Cardiac muscle cell (in vitro differentiated cells and primary cell): ENCODE results near the gene SNORC. TPM values are rescaled to one million over a fixed set of nuclear protein-coding genes. Genes with fewer than 3 reads are reported as not detected.
A peak's percentile ranks its signal among the peaks of the same experiment; 100 is the strongest.

Experiments
- DNase-seq, 2 donors: peaks; one replicate each; pipeline versions ENCODE4 v3.0.0 to v3.0.0-alpha.2; 2010 to 2017; ENCODE audit warnings: low read depth in 1 of 2, low spot score in 1 of 2
- H3K27ac ChIP-seq: fragments of 200-600 bp; sonication (generic); 2 replicates; pipeline ENCODE4 v1.5.1; 2016
- H3K27me3 ChIP-seq: fragments of 200-600 bp; sonication (generic); 2 replicates; pipeline ENCODE4 v1.6.0; 2016; ENCODE audit warnings: control low read depth
- H3K36me3 ChIP-seq: fragments of 200-600 bp; sonication (generic); 2 replicates; pipeline ENCODE4 v1.5.1; 2016; ENCODE audit warnings: control low read depth
- H3K4me1 ChIP-seq: fragments of 200-600 bp; sonication (generic); 2 replicates; pipeline ENCODE4 v1.8.1; 2017; ENCODE audit warnings: low read depth, mild to moderate bottlenecking, mixed run types
- H3K4me3 ChIP-seq: fragments of 200-600 bp; sonication (generic); 2 replicates; pipeline ENCODE4 v1.5.1; 2016; ENCODE audit warnings: mild to moderate bottlenecking
- H3K9me3 ChIP-seq: fragments of 200-600 bp; sonication (generic); 2 replicates; pipeline ENCODE4 v1.5.1; 2017; ENCODE audit warnings: low read depth, mild to moderate bottlenecking, control low read depth
- CTCF ChIP-seq: IDR thresholded peaks from 2 replicates; pipeline ENCODE4 v1.5.1; 2012; ENCODE audit warnings: low read depth, mild to moderate bottlenecking, low read length
- polyA plus RNA-seq: library from polyadenylated mRNA; unstranded; fragments of >200 nt; fragmentation: Nextera tagmentation; extraction: Ambion mirVana; gene quantifications from 2 replicates; pipeline ENCODE4 v1.2.1, GENCODE V29; 2016
- total RNA-seq: library from RNA; depleted of rRNA; stranded (reverse); fragments of >200 nt; gene quantifications from 2 replicates; pipeline ENCODE4 v1.2.3, GENCODE V29; 2016

The SNORC gene
- total and polyA plus RNA-seq, 2 experiments from 2014 or later, result 2.3 to 13.1 TPM

- DNase-seq, result no peak
- TF ChIP-seq CTCF, result no peak
- no peak overlapping the region for H3K27ac ChIP-seq
- peaks cover 37% of the 10 kb centered on the region for H3K36me3 ChIP-seq
- H3K27me3 ChIP-seq, result no peaks in the 10 kb centered on the region
- H3K4me1 ChIP-seq, result peaks cover 16% of the 10 kb centered on the region
- no peaks in the 10 kb centered on the region for H3K9me3 ChIP-seq
- no peak overlapping the region for H3K4me3 ChIP-seq
Observed at GRCh38 chr2:232836934-232837333, 33.1 kb upstream of the SNORC start.

GRCh38 chr2:232838406-232838874 is 31.6 kb upstream of the SNORC start:
- no peaks in the 10 kb centered on the region for H3K27me3 ChIP-seq
- no peak for TF ChIP-seq CTCF
- H3K36me3 ChIP-seq, result peaks cover 29% of the 10 kb centered on the region
- no peaks in the 10 kb centered on the region for H3K9me3 ChIP-seq
- no peak for DNase-seq
- peaks cover 17% of the 10 kb centered on the region for H3K4me1 ChIP-seq
- H3K27ac ChIP-seq, result no peak overlapping the region
- no peak overlapping the region for H3K4me3 ChIP-seq

DNA sequence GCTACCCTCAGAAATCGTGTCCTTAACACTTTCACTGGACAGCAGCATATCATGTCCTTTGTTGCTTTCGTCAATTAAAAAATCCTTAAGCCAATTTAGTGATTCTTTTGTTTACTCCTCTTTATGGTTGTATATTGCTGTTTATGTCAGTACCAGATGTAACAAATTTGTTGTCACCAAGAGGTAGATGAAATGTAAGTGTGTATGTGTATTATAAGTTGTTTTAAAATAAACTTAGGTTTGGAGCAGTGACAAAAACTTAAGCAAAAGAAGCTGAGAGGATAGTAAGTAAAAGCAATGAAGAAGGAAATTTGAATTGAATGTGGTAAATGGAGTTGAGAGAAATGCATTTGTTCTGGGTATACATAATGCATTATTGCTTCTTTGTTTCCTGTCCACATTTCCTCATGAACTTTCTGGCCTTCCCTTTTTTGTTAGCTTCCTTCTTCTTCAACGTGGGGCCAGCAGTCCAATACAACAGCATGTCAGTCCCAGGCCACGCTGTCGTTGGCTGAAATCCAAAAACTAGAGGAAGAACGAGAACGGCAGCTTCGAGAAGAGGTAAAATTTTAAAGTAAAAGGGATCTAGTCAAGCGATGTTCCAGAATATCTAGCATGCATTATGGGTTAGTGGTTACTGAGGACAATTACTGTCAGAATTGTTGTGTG is 30.5 kb upstream of the SNORC start:
- Histone ChIP-seq H3K9me3 (no peaks in the 10 kb centered on the region), H3K36me3 (peaks cover 24% of the 10 kb centered on the region), H3K27ac (no peak overlapping the region), H3K4me1 (peaks cover 16% of the 10 kb centered on the region), H3K4me3 (no peak overlapping the region), H3K27me3 (no peaks in the 10 kb centered on the region)
- peak in 1 of 2 donors; percentile 10 for DNase-seq
- no peak for TF ChIP-seq CTCF

DNA sequence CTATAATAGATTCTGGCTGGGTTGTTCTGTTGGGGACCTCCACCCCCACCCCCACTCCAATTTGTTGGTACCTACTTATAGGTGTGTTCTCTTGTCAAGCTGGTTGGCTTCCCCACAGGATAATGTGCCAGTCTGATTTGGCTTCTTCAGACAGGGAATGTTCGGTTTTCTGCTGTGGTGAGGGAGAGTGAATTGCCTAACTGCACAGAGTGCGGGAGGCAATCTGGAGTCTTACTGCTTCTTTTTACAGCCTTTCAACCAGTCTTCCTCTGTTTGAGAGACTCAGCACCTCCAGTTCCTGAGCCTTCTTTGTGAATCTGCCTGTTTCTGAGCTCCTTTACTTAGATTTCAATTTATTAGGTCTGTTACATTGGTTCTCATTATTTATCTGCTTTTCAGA is 27.4 kb upstream of the SNORC start:
- no peak overlapping the region for H3K4me3 ChIP-seq
- peak in 1 of 2 donors; percentile 51 for DNase-seq
- H3K27ac ChIP-seq, result peak overlapping the region; percentile 77
- H3K4me1 ChIP-seq, result peaks cover 25% of the 10 kb centered on the region
- peaks cover 26% of the 10 kb centered on the region for H3K36me3 ChIP-seq
- H3K27me3 ChIP-seq, result no peaks in the 10 kb centered on the region
- TF ChIP-seq CTCF, result no peak
- no peaks in the 10 kb centered on the region for H3K9me3 ChIP-seq

DNA sequence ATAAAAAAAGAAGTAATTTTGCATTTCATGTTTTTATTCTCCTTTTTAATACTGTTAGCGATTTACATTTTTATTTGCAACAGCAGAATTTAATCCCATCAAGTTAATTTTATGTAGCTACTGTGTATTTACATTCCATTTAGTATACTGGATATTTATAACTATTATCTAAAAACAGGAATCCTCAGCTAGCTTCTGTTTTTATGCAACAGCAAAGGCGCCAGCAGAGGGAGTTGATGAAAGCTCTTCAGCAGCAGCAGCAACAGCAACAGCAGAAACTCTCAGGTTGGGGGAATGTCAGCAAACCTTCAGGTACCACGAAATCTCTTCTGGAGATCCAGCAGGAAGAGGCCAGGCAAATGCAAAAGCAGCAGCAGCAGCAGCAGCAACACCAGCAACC is 26.2 kb upstream of the SNORC start:
- Histone ChIP-seq H3K36me3 (peaks cover 37% of the 10 kb centered on the region), H3K9me3 (no peaks in the 10 kb centered on the region), H3K4me3 (no peak overlapping the region), H3K27me3 (no peaks in the 10 kb centered on the region), H3K27ac (peak overlapping the region; percentile 81), H3K4me1 (peaks cover 25% of the 10 kb centered on the region)
- DNase-seq, result peak in 1 of 2 donors; percentile 71
- TF ChIP-seq CTCF, result peak; percentile 5
